ENCODE results near the gene GPR137B.

- TF ChIP-seq, protein P1, sequence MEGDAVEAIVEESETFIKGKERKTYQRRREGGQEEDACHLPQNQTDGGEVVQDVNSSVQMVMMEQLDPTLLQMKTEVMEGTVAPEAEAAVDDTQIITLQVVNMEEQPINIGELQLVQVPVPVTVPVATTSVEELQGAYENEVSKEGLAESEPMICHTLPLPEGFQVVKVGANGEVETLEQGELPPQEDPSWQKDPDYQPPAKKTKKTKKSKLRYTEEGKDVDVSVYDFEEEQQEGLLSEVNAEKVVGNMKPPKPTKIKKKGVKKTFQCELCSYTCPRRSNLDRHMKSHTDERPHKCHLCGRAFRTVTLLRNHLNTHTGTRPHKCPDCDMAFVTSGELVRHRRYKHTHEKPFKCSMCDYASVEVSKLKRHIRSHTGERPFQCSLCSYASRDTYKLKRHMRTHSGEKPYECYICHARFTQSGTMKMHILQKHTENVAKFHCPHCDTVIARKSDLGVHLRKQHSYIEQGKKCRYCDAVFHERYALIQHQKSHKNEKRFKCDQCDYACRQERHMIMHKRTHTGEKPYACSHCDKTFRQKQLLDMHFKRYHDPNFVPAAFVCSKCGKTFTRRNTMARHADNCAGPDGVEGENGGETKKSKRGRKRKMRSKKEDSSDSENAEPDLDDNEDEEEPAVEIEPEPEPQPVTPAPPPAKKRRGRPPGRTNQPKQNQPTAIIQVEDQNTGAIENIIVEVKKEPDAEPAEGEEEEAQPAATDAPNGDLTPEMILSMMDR (conservative IDR thresholded peaks at IDR 0.05 in 1 of 2, IDR thresholded peaks at IDR 0.05 in 1 of 2; ENCODE audit: low read depth in 1 of 2, low read length in 2 of 2) = no peak
- TF ChIP-seq EZH2 (IDR thresholded peaks at IDR 0.05; ENCODE audit: low read length, missing control alignments) = no peak
Observed at GRCh38 chr1:236201786-236202185, 59.4 kb downstream of the GPR137B start.

Data from fibroblast of lung (primary cell).